OCI-LY7 (cell line): ENCODE data around the gene GAPDH.

Experiments
- EZH2phosphoT487 ChIP-seq: fragments of 200-600 bp; sonication (generic); IDR thresholded peaks from 2 replicates; pipeline ENCODE4 v1.6.1; 2018; ENCODE audit warnings: low read depth, borderline replicate concordance, mild to moderate bottlenecking, mixed run types, antibody characterized with exemption, low read length, moderate library complexity, mixed read lengths
- TF ChIP-seq, protein P1 (sequence below): fragments of 200-600 bp; sonication (generic); conservative IDR thresholded peaks from 2 replicates; pipeline ENCODE4 v1.5.1; 2014; ENCODE audit warnings: mild to moderate bottlenecking, antibody characterized with exemption, low read length, moderate library complexity, mixed read lengths

GRCh38 chr12:6532927-6533652 is 1.2 kb upstream of the GAPDH start:
- TF ChIP-seq, protein P1, sequence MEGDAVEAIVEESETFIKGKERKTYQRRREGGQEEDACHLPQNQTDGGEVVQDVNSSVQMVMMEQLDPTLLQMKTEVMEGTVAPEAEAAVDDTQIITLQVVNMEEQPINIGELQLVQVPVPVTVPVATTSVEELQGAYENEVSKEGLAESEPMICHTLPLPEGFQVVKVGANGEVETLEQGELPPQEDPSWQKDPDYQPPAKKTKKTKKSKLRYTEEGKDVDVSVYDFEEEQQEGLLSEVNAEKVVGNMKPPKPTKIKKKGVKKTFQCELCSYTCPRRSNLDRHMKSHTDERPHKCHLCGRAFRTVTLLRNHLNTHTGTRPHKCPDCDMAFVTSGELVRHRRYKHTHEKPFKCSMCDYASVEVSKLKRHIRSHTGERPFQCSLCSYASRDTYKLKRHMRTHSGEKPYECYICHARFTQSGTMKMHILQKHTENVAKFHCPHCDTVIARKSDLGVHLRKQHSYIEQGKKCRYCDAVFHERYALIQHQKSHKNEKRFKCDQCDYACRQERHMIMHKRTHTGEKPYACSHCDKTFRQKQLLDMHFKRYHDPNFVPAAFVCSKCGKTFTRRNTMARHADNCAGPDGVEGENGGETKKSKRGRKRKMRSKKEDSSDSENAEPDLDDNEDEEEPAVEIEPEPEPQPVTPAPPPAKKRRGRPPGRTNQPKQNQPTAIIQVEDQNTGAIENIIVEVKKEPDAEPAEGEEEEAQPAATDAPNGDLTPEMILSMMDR: no peak
- no peak for TF ChIP-seq EZH2phosphoT487
